OCI-LY7 (cell line): ENCODE measurements around the gene TRIM46. TPM values are rescaled to one million over a fixed set of nuclear protein-coding genes. Genes with fewer than 3 reads are reported as not detected.

Experiments used
- BruUV-seq: library from RNA; stranded (reverse); fragments of 400-500 nt; replicated peaks from 2 replicates; lab custom pipeline; 2021; lab: Mats Ljungman, UMichigan
- CTCF ChIA-PET: fragments of 300-600 bp; sonication (Branson Sonifier 250); formaldehyde crosslinking; loops from one replicate; lab custom pipeline; 2022; ENCODE audit warnings: antibody characterized with exemption; ENCODE audit not compliant: unreplicated experiment; lab: Charles Lee
- POLR2A ChIA-PET: fragments of 300-600 bp; sonication (Branson Sonifier 250); formaldehyde crosslinking; loops from one replicate; lab custom pipeline; 2022; ENCODE audit warnings: antibody characterized with exemption; lab: Charles Lee
- DNase-seq: peaks from one replicate; pipeline ENCODE4 v3.0.0-alpha.2; 2015; ENCODE audit warnings: low spot score
- H2AFZ ChIP-seq: fragments of 200-600 bp; sonication (generic), shearing (Covaris generic); 2 replicates; pipeline ENCODE4 v1.6.1; 2014; ENCODE audit warnings: mild to moderate bottlenecking, antibody characterized with exemption, low read length, moderate library complexity
- H3K27ac ChIP-seq: fragments of 200-600 bp; sonication (generic); 2 replicates; pipeline ENCODE4 v1.5.1; 2014; ENCODE audit warnings: mixed run types, low read depth, mild to moderate bottlenecking, moderate library complexity, low read length, inconsistent platforms; ENCODE audit not compliant: poor library complexity, severe bottlenecking
- H3K36me3 ChIP-seq: fragments of 200-600 bp; sonication (generic); 2 replicates; pipeline ENCODE4 v1.6.1; 2014; ENCODE audit warnings: mild to moderate bottlenecking, antibody characterized with exemption, low read length, moderate library complexity, mixed read lengths; ENCODE audit not compliant: insufficient read depth
- H3K4me1 ChIP-seq: fragments of 200-600 bp; sonication (generic); 2 replicates; pipeline ENCODE4 v1.5.1; 2014; ENCODE audit warnings: mild to moderate bottlenecking, low read length; ENCODE audit not compliant: insufficient read depth, poor library complexity, severe bottlenecking
- H3K4me2 ChIP-seq: fragments of 200-600 bp; sonication (generic); 2 replicates; pipeline ENCODE4 v1.6.1; 2014; ENCODE audit warnings: mild to moderate bottlenecking, low read length
- H3K4me3 ChIP-seq: fragments of 200-600 bp; sonication (generic); 2 replicates; pipeline ENCODE4 v1.5.1; 2014; ENCODE audit warnings: mild to moderate bottlenecking, low read depth, low read length; ENCODE audit not compliant: poor library complexity, severe bottlenecking
- H3K79me2 ChIP-seq: fragments of 200-600 bp; sonication (generic); 2 replicates; pipeline ENCODE4 v1.6.1; 2016; ENCODE audit warnings: low read depth, mild to moderate bottlenecking, low read length, moderate library complexity, mixed read lengths; ENCODE audit not compliant: insufficient read depth
- H3K9me2 ChIP-seq: fragments of 200-600 bp; sonication (generic); 2 replicates; pipeline ENCODE4 v1.6.1; 2016; ENCODE audit warnings: mild to moderate bottlenecking, low read length, mixed read lengths; ENCODE audit not compliant: insufficient read depth
- H3K9me3 ChIP-seq: fragments of 200-600 bp; sonication (generic); 2 replicates; pipeline ENCODE4 v1.6.1; 2014; ENCODE audit warnings: mild to moderate bottlenecking, mixed run types, low read length, mixed read lengths
- H4K20me1 ChIP-seq: fragments of 200-600 bp; sonication (generic); 2 replicates; pipeline ENCODE4 v1.6.1; 2014; ENCODE audit warnings: mild to moderate bottlenecking, antibody characterized with exemption, low read length, moderate library complexity, mixed read lengths; ENCODE audit not compliant: insufficient read depth
- CTCF ChIP-seq: fragments of 200-600 bp; sonication (generic); conservative IDR thresholded peaks from 2 replicates; pipeline ENCODE4 v1.5.1; 2014; ENCODE audit warnings: mild to moderate bottlenecking, antibody characterized with exemption, low read length, moderate library complexity, mixed read lengths
- EZH2phosphoT487 ChIP-seq: fragments of 200-600 bp; sonication (generic); IDR thresholded peaks from 2 replicates; pipeline ENCODE4 v1.6.1; 2018; ENCODE audit warnings: low read depth, borderline replicate concordance, mild to moderate bottlenecking, mixed run types, antibody characterized with exemption, low read length, moderate library complexity, mixed read lengths
- intact Hi-C: fragments of 100-400 bp; cut with micrococcal nuclease; formaldehyde crosslinking; loops from one replicate; pipeline ENCODE4 v1.10.0; 2022; ENCODE audit not compliant: unreplicated experiment
- total RNA-seq, 2 experiments: library from RNA; depleted of rRNA in 1 of 2; stranded (reverse); fragments of >200 nt in 1 of 2; shearing (Covaris generic) in 1 of 2; gene quantifications; 2 replicates each; pipeline ENCODE4 v1.2.3, GENCODE V29; 2014 to 2022

TRIM46 gene
- total RNA-seq, 2 experiments from 2014 or later = 3.1 to 4.5 TPM

- Histone ChIP-seq H3K4me2 (no peak overlapping the region), H2AFZ (no peak overlapping the region), H3K79me2 (no peaks in the 10 kb centered on the region), H4K20me1 (no peaks in the 10 kb centered on the region), H3K4me3 (no peak overlapping the region), H3K9me2 (no peaks in the 10 kb centered on the region), H3K36me3 (no peaks in the 10 kb centered on the region), H3K9me3 (no peaks in the 10 kb centered on the region), H3K27ac (no peak overlapping the region), H3K4me1 (peaks cover 21% of the 10 kb centered on the region)
- intact Hi-C loops = loop anchor here (5.0 kb wide), 1 partner anchor 144 kb away; the partner anchor contains the start of gene RUSC1
- DNase-seq = no peak
- no peak for TF ChIP-seq EZH2phosphoT487
- TF ChIP-seq CTCF = no peak
- CTCF ChIA-PET = no interaction called here
- no TSS peak for BruUV-seq
- POLR2A ChIA-PET = interaction anchor here (1.2 kb wide), 1 partner anchor 48 kb away, joined by 4 read pairs; no protein-coding TSS in a partner anchor
Measured at GRCh38 chr1:155178441-155179111, 4.9 kb downstream of the TRIM46 start.

GRCh38 chr1:155179112-155180031, 5.7 kb downstream of the TRIM46 start:
- ChIA-PET CTCF (no interaction called here), POLR2A (interaction anchor here (1.2 kb wide), 1 partner anchor 22 kb away, joined by 3 read pairs; no protein-coding TSS in a partner anchor)
- H3K27ac ChIP-seq = no peak overlapping the region
- TF ChIP-seq CTCF (no peak), EZH2phosphoT487 (no peak)
- H2AFZ ChIP-seq = no peak overlapping the region
- peaks cover 15% of the 10 kb centered on the region for H3K4me1 ChIP-seq
- intact Hi-C loops = loop anchor here (5.0 kb wide), 1 partner anchor 143 kb away; the partner anchor contains the start of gene RUSC1
- H3K79me2 ChIP-seq = no peaks in the 10 kb centered on the region
- no peak overlapping the region for H3K4me3 ChIP-seq
- H4K20me1 ChIP-seq = no peaks in the 10 kb centered on the region
- no peaks in the 10 kb centered on the region for H3K9me3 ChIP-seq
- no peaks in the 10 kb centered on the region for H3K36me3 ChIP-seq
- no peaks in the 10 kb centered on the region for H3K9me2 ChIP-seq
- BruUV-seq = no TSS peak
- DNase-seq = no peak
- H3K4me2 ChIP-seq = no peak overlapping the region
